Uterus (tissue), 2 donors: ENCODE results near the gene LHX4.

Source experiments
- CTCF ChIP-seq, 4 experiments: fragments of 200-600 bp in 2 of 4; fragments of 450-650 bp in 2 of 4; sonication (generic) in 2 of 4; IDR thresholded peaks; one replicate each; pipeline ENCODE4 v1.5.1; 2016 to 2019; ENCODE audit warnings: antibody characterized with exemption in 4 of 4, mild to moderate bottlenecking in 2 of 4, moderate library complexity in 1 of 4
- POLR2A ChIP-seq, 2 donors: fragments of 450-650 bp; IDR thresholded peaks; one replicate each; pipeline ENCODE4 v1.6.1; 2016; ENCODE audit warnings: antibody characterized with exemption in 2 of 2, mild to moderate bottlenecking in 1 of 2, moderate library complexity in 1 of 2

- TF ChIP-seq POLR2A (IDR thresholded peaks at IDR 0.05): no peak
- TF ChIP-seq CTCF (IDR thresholded peaks at IDR 0.05): no peak
Observed at GRCh38 chr1:180254854-180255253, 24.8 kb downstream of the LHX4 start.
